Tibial nerve (tissue), 4 donors: Measurements from ENCODE around the gene NIM1K. TPM values are rescaled to one million over a fixed set of nuclear protein-coding genes. Genes with fewer than 3 reads are reported as not detected.

Experiments
- DNase-seq, 2 donors: peaks; one replicate each; pipeline ENCODE4 v3.0.0-alpha.2; 2019; ENCODE audit warnings: low spot score in 2 of 2
- H3K27ac ChIP-seq, 4 donors: fragments of 200-600 bp; sonication (generic) in 3 of 4; one replicate each; pipeline ENCODE4 v1.5.1; 2017 to 2019; ENCODE audit warnings: mild to moderate bottlenecking in 1 of 4
- H3K27me3 ChIP-seq, 2 donors: fragments of 200-600 bp; sonication (generic) in 1 of 2; one replicate each; pipeline versions ENCODE4 v1.5.1 to v1.6.0; 2017 to 2019
- H3K36me3 ChIP-seq, 3 donors: fragments of 200-600 bp; sonication (generic); one replicate each; pipeline ENCODE4 v1.5.1; 2018 to 2019
- H3K4me1 ChIP-seq, 4 donors: fragments of 200-600 bp; sonication (generic) in 3 of 4; one replicate each; pipeline ENCODE4 v1.5.1; 2017 to 2019
- H3K4me3 ChIP-seq, 4 donors: fragments of 200-600 bp; sonication (generic) in 3 of 4; one replicate each; pipeline ENCODE4 v1.5.1; 2017 to 2019; ENCODE audit warnings: mild to moderate bottlenecking in 1 of 4, moderate library complexity in 1 of 4
- H3K9me3 ChIP-seq, 4 donors: fragments of 200-600 bp; sonication (generic) in 3 of 4; one replicate each; pipeline ENCODE4 v1.5.1; 2017 to 2019
- CTCF ChIP-seq, 5 experiments: fragments of 200-600 bp in 3 of 5; fragments of 450-650 bp in 2 of 5; sonication (generic) in 3 of 5; IDR thresholded peaks; one replicate each; pipeline ENCODE4 v1.5.1; 2016 to 2019; ENCODE audit warnings: antibody characterized with exemption in 5 of 5, mild to moderate bottlenecking in 3 of 5, moderate library complexity in 2 of 5
- EP300 ChIP-seq, 2 donors: sonication (generic); formaldehyde crosslinking; IDR thresholded peaks; one replicate each; pipeline ENCODE4 v1.6.1; 2017; ENCODE audit warnings: antibody characterized with exemption in 2 of 2, mild to moderate bottlenecking in 1 of 2
- POLR2A ChIP-seq, 2 donors: fragments of 450-650 bp; IDR thresholded peaks; one replicate each; pipeline ENCODE4 v1.6.1; 2017; ENCODE audit warnings: antibody characterized with exemption in 2 of 2, mild to moderate bottlenecking in 2 of 2, moderate library complexity in 2 of 2
- WGBS, 2 donors: methylation state at CpG; one replicate each; pipeline ENCODE4 v1.1.5; 2018; 5-methylcytosine and 5-hydroxymethylcytosine counted together
- total RNA-seq, 4 donors: library from RNA; depleted of rRNA; stranded (reverse); fragments of >200 nt; gene quantifications; one replicate each; pipeline ENCODE4 v1.1.0, GENCODE V29; 2016

NIM1K gene
- total RNA-seq, 4 donors from 2014 or later = 2.0 to 4.8 (median 3.6) TPM

DNA sequence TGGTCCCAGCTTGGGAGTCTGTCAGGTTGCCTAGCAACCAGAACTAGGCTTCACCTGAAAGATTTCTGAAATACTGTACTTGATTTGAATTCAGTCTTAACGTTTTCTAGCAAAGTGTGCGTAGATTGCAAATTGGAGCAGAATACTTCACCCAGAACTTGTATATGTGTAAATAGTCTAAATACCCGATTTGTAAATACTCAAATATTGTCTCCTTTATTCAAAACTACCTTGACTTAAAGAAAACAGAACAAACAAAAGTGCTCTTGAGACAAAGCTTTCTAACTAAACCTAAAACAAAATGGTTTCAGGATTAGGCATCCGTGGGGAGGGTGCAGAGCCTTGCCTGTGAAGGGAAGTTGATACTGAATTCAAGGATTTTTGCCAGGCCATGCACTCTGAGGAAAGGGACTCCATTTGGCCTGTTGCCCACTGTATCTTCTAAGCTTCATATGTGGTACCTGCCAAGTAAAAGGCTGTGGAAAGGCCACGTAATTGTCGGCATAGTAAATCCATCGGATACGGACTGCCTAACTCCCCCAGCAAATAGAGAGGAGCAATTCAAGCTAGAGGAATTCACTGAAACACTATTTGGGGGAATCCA, 121.9 kb downstream of the NIM1K start:
- Histone ChIP-seq H3K27ac (peak overlapping the region; percentile 80 to 98 (median 92)), H3K9me3 (no peaks in the 10 kb centered on the region), H3K27me3 (no peaks in the 10 kb centered on the region), H3K4me1 (peaks cover 0 to 43% (median 11%) of the 10 kb centered on the region in 4 donors), H3K4me3 (peak overlapping the region; percentile 7 to 98 (median 88)), H3K36me3 (no peaks in the 10 kb centered on the region)
- 43 to 48% methylated on average over 8 of the region's 8 CpGs for WGBS, 2 donors
- TF ChIP-seq EP300 (IDR thresholded peaks at IDR 0.05) = no peak
- no peak for TF ChIP-seq POLR2A (IDR thresholded peaks at IDR 0.05)
- TF ChIP-seq CTCF (IDR thresholded peaks at IDR 0.05) = no peak
- peak in 1 of 2 donors; percentile 7 for DNase-seq

- Histone ChIP-seq H3K27ac (no peak overlapping the region), H3K4me1 (peaks cover 0 to 36% (median 11%) of the 10 kb centered on the region in 4 donors), H3K4me3 (no peak overlapping the region), H3K9me3 (no peaks in the 10 kb centered on the region), H3K27me3 (no peaks in the 10 kb centered on the region), H3K36me3 (no peaks in the 10 kb centered on the region)
- no peak for DNase-seq
- TF ChIP-seq POLR2A (IDR thresholded peaks at IDR 0.05) (no peak), EP300 (IDR thresholded peaks at IDR 0.05) (no peak), CTCF (IDR thresholded peaks at IDR 0.05) (no peak)
- 95 to 97% methylated on average over 6 of the region's 6 CpGs for WGBS, 2 donors
Observed at GRCh38 chr5:43314724-43315123, 122.7 kb downstream of the NIM1K start.

- no peak for TF ChIP-seq CTCF (IDR thresholded peaks at IDR 0.05)
- no peak for TF ChIP-seq POLR2A (IDR thresholded peaks at IDR 0.05)
- no peak for TF ChIP-seq EP300 (IDR thresholded peaks at IDR 0.05)
- H3K27ac ChIP-seq = no peak overlapping the region
- WGBS, 2 donors = 96% methylated on average over 8 of the region's 8 CpGs
- no peak overlapping the region for H3K4me3 ChIP-seq
- no peak for DNase-seq
- H3K4me1 ChIP-seq = peaks cover 0 to 30% (median 11%) of the 10 kb centered on the region in 4 donors
- H3K9me3 ChIP-seq = no peaks in the 10 kb centered on the region
- no peaks in the 10 kb centered on the region for H3K27me3 ChIP-seq
- no peaks in the 10 kb centered on the region for H3K36me3 ChIP-seq
Observed at GRCh38 chr5:43315263-43315662, 123.2 kb downstream of the NIM1K start.

- Histone ChIP-seq H3K27ac (no peak overlapping the region), H3K9me3 (no peaks in the 10 kb centered on the region), H3K27me3 (no peaks in the 10 kb centered on the region), H3K4me3 (no peak overlapping the region), H3K4me1 (peaks cover 0 to 26% (median 11%) of the 10 kb centered on the region in 4 donors), H3K36me3 (no peaks in the 10 kb centered on the region)
- TF ChIP-seq EP300 (IDR thresholded peaks at IDR 0.05) (no peak), CTCF (IDR thresholded peaks at IDR 0.05) (no peak), POLR2A (IDR thresholded peaks at IDR 0.05) (no peak)
- no peak for DNase-seq
- 85 to 93% methylated on average over 3 of the region's 3 CpGs for WGBS, 2 donors
Observed at GRCh38 chr5:43315682-43316081, 123.7 kb downstream of the NIM1K start.

DNA sequence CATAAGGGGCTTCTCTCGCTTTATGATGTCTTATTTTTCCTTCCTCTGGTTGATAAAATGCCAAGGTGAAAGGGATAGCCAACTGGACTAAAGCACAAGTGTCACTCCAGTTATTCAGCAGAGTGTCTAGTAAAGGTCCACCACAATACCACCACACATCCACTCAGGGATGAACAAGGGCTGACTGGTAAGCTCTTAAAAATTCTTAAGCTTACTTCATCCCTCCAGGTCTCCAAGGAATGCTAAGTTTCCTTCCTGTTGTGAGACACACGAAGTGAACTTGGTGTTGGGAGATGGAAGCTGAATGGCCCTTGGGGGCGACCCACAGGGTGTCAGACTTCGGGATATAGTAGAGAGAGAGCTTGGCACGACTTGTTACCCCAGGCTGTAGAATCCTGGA, 124.4 kb downstream of the NIM1K start:
- Histone ChIP-seq H3K27me3 (no peaks in the 10 kb centered on the region), H3K9me3 (no peaks in the 10 kb centered on the region), H3K36me3 (no peaks in the 10 kb centered on the region), H3K4me3 (no peak overlapping the region), H3K27ac (no peak overlapping the region), H3K4me1 (peaks cover 0 to 19% (median 11%) of the 10 kb centered on the region in 4 donors)
- 76 to 86% methylated on average over 5 of the region's 5 CpGs for WGBS, 2 donors
- TF ChIP-seq EP300 (IDR thresholded peaks at IDR 0.05) (no peak), CTCF (IDR thresholded peaks at IDR 0.05) (no peak)
- no peak for DNase-seq
